8988T (cell line): ENCODE measurements around the gene LEUTX.
"Not testable (repeated sequence)": the region's sequence is repeated elsewhere in the genome, so short reads cannot be mapped to it uniquely, and the experiment has no call there.

Experiments used
- DNase-seq: peaks from one replicate; pipeline ENCODE4 v3.0.0; 2011

LEUTX gene, protein sequence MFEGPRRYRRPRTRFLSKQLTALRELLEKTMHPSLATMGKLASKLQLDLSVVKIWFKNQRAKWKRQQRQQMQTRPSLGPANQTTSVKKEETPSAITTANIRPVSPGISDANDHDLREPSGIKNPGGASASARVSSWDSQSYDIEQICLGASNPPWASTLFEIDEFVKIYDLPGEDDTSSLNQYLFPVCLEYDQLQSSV

DNA sequence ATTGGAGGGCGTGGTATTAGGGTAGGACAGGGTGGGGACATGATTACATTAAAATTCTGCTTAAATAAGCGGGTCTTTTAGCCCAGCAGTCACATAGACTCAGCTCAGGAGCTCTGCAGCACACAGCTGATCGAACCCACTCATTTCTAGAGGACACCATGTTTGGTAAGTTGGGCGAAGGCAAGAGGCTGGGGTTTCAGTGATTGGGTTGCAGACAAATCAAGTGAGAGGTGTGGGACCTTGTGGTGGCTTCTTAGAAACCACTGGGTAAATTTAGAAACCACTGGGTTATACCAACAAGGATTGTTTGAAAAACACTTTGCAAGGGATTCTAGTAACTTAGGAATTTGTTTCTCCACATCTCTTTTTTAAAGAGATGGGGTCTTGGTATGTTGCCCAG lies at the start of gene LEUTX:
TSS of gene LEUTX (plus strand) at position 92 of the 400 bp plus-strand sequence. CDS start at position 159, 67 bp downstream.
- DNase-seq: no peak

DNA sequence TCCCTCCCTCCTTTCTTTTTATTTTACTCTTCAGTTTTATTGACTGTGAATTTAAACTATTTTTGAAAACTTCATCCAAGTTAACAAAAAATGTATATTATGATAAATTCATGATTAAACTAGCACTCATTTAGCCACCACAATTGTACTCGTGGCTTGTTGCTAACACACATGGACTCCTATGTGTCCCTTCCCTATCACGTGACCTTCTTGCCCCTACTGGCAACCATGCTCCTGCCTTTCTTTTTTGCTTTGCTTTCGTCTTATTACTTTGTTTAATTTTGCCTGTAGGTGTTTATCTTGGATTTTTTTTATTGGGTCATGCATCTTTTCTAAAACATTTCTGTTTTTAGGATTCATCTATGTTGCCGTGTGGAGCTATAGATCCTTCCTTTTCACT lies 49.1 kb upstream of the LEUTX start:
- no peak for DNase-seq

DNA sequence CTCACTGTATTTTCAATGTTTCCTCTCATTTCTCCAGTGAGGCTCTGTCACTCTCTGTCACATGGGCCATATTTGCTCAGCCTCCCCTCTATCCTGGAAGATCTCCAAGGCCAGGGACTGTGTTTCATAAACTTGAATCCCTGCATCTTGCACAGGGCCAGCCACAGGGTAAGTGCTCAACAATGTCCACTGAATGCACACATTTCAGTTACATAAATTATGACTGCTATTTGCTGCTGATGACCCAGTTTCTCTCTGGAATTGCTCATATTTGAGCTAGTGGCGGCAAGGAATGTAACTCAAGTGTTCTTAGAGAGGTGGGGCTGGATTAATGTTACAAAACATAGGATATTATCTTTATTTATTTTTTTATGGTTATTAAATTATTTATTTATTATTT lies 47.0 kb upstream of the LEUTX start:
- DNase-seq: no peak

DNA sequence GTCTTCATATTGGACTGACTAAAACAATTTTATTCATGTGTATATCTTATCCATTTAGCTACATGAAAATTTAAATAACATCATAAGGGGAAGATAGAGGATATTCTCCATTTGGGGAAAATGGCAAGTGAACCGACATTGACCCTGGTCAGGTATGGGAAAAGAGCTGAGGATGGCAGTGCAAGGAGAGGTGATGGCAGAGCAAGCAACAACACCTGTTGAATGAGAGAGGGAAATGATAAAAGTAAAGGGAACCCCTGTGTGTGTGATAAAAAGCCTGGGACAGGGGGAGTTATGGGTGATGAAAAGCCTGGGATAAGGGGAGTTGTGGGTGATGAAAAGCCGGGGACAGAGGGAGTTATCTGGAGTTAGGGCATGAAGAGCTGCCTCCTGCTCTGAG lies 44.8 kb upstream of the LEUTX start:
- DNase-seq: no peak

DNA sequence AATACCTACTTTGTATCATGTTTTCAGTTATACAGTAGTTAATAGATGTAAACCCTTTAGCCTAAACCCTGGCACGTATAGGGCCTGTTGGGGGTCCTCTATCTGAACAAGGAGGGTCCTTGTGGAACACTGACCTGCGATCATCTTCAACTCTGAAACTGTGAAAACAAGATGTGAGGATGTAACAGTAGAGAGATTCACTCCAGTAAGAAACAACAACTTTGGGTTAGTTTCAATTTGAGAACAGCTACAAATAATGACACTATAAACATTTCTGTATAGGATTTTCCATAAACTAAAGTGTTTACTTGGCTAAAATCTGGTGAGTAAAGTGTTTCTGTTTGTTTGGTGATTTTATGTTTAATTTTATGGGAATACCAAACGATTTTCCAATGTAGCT lies 43.0 kb upstream of the LEUTX start:
- no peak for DNase-seq

DNA sequence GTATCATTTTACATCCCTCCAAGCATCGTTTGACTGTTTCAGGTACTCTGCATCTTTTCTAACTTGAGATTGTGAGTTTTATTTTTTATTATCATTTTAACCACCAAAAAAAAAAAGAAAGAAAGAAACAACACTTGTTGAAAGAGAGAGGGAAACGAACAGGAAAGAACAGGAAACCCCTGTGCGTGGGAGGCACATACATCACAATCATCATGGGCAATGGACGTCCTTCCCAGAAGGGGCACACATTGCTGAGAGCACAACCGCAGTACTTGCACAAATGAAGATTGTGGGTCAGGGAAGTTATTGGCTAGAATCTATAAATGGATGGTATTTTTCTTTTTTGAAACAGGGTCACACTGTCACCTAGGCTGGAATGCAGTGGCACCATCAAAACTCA lies 42.6 kb upstream of the LEUTX start:
- DNase-seq: no peak

DNA sequence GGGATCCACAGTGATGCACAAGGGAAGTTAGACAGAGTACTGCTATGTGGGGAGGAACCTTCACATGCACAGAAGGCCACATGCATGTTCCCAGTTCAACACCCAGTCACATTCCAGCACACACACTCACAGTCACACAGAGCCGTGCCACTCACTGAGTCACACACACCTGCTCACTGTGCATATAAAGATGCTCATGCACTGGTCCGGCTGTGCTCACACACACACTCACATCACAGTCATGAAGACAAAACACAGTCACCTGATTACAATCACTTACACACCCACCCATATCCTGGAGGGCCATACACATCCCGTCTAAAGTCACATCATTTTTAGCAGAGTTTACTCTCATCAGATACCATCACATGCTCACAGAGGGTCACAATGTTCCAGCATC lies 41.3 kb upstream of the LEUTX start:
- DNase-seq: no peak

DNA sequence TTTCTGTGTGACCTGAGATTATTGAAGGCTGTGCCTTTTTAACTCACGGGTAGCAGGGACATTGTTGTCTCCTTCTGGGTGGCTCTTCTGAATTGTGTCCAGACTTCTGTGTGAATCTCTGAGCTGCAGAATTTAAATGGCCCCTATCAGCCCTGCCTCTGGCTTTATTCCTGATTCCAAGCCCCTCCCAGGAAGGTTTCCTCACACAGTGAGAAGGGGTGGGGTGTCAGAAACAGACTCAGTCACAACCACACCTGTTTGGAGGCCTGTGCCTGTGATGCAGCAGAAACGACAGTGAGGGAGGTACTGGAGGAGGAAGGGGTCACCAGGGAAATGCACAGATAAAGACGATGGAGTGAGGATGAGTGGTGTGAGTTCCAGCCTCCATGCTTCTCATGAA lies 40.8 kb upstream of the LEUTX start, which contains the start of gene CLC:
TSS of gene CLC (minus strand) at position 139 of the 400 bp plus-strand sequence. CDS start at position 62, 77 bp downstream.
- no peak for DNase-seq

DNA sequence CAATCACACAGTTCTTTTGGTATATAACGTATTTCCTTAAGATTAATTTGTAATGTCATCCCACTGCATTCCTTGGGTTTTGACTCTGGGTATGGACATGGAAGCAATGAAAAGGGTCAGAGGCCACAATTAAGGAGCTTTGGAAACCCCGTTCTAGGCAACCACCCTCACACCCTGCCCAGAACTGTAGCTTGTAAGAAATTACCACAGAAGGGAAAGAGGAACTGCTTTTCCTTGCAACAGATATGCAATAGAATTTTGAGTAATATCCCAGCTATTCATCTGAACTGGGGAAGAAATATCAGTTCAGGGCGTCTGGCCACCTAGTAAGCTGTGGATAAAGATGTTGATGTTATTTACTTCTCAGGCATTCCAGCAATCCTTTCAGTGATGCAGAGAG lies 39.8 kb upstream of the LEUTX start:
- DNase-seq: no peak

DNA sequence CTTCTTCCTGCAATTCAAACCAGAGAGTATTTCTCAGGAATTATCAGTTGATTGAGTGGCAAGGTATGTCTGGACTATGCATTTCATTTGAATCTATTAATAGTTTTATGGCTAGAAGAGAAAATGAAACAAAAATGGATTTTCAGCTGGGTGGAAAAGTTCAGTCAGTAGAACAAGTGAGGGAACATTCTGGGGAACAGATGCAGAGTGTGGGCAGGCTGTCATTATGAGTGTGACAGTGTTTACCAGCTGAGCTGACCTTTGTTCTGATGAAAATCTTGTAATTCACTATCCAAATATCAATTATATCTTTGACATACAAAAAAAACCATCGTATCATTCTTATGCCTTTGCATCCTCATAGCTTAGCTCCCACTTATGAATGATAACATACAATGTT lies 38.3 kb upstream of the LEUTX start:
- DNase-seq: no peak

DNA sequence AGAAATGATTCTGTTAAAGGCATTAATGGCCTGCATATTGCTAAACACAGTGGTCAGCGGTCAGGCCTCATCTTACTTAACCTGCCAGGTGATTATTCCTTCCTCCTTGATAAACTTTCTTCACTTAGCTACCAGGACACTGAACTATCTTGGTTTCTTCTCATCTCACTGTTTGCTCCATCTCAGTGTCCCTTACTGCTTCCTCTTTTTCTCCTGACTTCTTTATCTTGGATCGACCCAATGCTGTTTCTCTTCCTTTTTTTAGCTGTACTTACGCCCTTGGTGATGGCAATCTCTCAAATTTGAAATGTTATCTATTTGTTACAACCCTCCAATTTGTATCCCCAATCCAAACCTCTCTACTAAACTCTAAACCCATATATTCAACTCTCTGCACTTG lies 33.0 kb upstream of the LEUTX start:
- DNase-seq: no peak

DNA sequence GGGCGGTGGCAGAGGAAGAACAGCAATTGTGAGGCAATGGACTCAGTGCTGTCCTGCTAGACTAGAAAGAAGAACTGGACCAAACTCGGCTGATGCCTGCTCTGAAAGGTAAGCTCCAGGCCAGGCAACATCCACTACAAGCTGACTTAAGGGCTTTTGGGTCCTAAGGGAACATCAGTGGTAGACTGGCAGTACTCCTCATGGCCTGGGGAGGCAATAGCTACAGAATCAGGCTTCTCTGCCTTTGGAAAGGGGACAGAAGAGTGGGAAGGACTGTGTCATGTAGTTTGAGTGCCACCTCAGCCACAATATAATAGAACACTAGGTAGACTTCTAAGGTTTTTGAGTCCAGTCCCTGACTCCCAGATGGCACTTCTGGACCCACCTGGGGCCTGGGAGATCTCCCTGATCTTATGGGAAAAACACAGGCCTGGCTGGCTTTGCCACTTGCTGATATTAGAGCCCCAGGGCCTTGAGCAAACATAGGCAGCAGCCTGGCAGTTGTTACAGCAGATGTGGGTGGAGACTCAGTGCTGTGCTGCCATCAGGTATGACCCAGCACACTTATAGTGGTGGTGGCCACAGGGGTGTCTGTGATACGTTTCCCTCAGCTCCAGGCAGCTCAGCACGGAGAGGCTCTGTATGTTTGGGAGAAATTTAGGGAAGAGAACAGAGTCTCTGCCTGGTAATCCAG lies 31.7 kb upstream of the LEUTX start:
- no peak for DNase-seq

DNA sequence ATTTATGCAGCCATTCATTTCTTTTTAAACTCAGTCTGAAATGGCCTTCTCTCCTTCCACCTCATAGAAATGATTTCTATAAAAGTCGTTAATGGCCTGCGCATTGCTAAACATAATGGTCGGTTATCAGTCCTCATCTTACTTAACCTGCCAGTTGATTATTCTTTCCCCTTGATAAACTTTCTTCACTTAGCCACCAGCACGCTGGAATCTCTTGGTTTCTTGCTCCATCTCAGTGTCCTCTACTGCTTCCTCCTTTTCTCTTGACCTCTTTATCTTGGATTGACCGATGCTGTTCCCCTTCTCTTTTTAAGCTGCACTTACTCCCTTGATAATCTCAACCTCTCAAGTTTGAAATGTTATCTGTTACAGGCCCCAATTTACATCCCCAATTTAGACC lies 28.7 kb upstream of the LEUTX start:
- DNase-seq: no peak

DNA sequence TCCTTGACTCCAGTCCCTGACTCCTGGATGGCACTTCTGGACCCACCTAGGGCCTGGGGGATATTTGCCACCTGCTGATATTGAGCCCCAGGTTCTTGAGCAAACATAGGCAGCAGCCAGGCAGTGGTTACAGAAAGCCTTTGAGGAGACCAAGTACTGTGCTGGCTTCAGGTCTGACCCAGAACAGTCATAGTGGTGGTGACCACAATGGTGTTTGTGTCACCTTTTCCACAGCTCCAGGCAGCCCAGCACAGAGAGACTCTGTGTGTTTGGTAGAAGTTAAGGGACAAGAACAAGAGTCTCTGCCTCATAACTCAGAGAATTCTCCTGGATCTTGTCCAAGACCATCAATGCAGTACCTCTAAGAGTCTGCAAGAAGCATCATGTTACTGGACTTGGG lies 26.3 kb upstream of the LEUTX start:
- no peak for DNase-seq

DNA sequence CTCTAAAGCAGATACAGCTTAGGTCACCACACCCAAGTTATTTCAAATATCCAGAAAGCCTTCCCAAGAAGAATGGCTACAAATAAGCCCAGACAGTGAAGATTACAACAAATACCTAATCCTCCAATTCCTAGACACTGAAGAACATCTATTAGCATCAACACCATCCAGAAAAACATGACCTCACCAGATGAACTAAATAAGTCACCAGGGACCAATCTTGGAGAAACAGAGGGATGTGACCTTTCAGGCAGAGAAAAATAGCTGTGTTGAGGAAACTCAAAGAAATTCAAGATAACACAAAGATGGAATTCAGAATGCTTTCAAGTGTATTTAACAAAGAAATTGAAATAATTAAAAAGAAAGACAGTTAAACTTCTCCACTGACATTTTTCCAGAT lies 25.9 kb upstream of the LEUTX start:
- DNase-seq: no peak

DNA sequence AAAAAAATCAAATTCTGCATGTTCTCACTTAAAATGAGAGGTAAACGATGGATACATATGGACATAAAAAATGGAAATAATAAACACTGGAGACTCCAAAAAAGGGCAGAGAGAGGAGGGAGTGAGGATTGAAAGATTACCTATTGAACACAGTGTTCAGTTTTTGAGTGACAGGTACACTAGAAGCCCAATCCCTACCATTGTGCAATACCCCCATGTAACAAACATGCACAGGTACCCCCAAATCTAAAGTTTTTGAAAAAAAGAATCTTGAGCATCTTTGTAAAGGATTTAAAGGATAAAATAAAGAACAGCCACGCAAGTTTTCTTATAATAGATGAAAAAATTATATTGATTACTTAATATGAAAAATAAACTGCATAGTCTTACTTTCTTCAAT lies 24.1 kb upstream of the LEUTX start:
- DNase-seq: no peak

DNA sequence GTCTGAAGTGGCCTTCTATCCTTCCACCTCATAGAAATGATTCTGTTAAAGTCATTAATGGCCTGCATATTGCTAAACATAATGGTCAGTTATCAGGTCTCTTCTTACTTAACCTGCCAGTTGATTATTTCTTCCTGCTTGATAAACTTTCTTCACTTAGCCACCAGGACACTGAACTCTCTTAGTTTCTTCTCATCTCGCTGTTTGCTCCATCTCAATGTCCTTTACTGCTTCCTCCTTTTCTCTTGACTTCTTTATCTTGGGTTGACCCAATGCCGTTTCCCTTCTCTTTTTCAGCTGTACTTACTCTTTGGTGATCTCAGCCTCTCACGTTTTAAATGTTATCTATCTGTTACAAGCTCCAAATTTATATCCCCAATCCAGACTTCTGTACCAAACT lies 23.7 kb upstream of the LEUTX start:
- DNase-seq: no peak

DNA sequence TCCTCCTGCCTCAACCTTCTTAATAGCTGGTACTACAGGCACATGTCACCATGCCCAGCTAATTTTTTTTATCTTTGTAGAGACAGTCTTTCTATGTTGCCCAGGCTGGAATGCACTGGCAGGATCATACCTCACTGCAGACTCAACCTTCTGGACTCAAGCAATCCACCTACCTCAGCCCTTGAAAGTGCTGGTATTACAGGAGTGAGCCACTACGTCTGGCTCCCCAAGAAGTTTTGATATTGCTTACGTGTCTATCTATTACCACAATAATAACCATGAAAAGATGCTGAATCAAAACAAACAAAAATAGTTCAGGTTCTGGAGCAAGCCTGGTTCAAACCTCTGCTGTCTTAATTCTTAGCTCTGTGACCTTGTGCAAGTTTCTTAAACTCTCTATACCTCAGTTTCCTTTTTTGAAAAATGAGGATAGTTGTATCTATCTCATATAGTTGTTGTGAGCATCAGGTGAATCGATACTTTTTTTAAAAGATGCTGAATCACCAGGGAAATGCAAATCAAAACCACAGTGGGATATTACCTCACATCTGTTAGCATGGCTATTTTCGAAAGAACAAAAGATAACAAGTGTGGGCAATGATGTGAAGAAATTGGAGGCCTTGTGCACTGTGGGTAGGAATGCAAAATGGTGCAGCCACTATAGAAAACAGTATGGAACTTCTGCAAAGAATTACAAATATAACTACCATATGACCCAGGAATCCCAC lies 19.0 kb upstream of the LEUTX start:
- DNase-seq: no peak

DNA sequence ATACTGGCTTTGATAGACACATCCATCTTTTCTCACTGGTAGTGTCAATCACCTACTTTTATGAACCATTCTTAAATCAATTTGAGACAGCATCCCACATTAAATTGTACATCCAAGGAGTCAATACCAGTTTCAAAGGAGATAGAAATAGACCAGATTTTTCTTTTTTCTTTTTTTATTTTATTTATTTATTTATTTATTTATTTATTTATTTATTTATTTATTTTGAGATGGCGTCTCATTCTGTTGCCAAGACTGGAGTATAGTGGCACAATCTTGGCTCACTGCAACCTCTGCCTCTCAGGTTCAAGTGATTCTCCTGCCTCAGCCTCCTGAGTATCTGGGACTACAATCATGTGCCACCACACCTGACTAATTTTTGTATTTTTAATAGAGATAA lies 16.8 kb upstream of the LEUTX start:
- DNase-seq: not testable (repeated sequence)

DNA sequence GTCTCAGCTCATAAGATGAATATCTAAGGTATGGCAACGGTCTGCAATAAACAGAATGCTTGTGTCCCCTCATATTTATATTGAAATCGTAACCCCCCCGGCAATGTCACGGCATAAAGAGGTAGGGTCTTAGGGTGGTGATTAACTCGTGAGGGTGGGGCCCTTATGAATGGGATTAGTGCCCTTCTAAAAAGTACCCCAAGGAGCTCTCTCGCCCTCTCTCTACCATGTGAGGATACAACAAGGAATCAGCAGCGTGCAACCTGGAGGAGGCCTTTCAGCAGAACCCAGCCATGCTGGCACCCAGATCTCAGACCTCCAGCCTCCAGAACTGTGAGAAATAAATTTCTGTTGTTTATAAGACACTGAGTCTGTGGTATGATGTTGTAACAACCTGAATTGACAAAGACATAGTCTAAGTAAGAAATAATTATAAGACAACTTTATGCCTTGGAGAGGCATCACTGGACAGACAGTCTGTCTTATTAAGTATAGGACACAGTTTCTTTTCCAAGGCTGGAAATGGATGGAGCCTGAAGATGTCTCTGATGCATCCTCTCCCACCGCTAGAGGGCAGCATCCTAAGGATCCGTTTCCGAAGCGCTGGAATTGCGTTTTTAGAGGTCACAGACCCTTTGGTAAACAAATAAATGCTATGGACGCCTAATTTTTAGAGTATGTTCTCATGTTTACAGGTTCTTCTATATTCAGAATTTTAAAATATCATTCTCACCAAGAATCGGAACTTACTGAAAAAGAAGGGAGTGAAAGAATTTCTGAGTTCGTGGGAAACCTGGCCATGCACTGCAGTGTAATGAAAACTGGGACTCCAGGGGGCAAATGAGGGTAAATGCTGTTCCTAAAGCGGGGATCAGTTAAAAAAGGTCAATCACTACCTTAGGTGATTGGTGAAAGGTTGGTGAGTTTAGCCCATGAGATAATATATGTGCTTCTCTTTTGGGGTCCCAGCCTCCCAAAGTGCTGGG lies 13.3 kb upstream of the LEUTX start:
- DNase-seq: no peak

DNA sequence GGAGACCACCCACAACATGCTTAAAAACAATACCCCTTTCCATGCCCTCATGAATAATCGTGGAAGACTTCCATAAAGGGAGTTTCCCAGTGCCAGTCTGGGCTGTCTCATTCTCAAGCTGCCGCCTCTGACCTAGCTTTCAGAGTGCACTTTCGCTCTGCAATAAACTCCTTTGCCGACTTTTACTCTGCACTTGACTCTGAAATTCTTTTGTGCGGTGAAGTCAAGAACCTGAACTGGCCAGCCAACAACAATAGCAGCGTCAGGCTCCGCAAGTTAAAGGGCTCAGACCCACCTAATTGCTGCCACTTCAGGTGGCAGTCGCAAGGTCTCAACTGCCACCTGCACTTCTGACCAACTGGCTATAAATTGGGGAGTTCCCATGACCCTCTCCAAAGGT lies 10.3 kb upstream of the LEUTX start:
- no peak for DNase-seq

DNA sequence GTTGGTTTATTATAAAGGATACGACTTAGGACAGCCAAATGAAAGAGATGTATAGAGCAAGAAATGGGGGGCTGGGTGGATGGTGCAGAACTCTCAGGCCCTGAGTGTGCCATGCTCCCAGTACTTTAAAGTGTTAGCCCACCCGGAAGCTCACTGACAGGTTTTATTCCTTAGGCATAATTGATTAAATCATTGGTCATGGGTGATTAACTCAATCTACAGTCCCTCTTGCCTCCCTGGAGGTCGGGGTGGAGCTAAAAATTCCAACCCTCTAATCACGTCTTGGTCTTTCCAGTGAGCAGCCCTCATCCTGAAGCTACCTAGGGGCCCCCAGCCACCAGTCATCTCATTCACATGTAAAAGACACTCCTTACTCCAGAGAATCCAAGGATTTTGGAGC lies 9.9 kb upstream of the LEUTX start:
- no peak for DNase-seq

DNA sequence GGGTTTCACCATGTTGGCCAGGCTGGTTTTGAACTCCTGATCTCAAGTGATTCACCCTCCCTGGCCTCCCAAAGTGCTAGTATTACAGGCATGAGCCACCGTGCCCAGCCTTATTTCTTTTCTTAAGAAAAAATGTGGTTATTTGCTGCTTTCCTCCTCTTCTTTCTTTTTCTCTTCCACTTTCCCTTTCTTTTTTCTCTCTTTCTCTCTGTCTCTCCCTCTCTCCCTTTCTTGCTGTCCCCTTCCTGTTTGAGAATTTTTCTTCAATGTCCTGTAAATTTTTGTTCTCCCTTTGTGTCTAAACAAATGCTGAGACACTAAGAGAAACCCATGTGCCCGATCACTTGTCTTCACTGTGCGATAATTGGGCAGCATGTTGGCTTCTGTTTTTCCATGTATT lies 2.2 kb downstream of the LEUTX start:
- DNase-seq: no peak
